ENCODE data around the gene TRAF6.

The TRAF6 gene

GRCh38 chr11:36451045-36451444 is 59.0 kb downstream of the TRAF6 start:
- no peak overlapping the region for H3K27ac ChIP-seq

DNA sequence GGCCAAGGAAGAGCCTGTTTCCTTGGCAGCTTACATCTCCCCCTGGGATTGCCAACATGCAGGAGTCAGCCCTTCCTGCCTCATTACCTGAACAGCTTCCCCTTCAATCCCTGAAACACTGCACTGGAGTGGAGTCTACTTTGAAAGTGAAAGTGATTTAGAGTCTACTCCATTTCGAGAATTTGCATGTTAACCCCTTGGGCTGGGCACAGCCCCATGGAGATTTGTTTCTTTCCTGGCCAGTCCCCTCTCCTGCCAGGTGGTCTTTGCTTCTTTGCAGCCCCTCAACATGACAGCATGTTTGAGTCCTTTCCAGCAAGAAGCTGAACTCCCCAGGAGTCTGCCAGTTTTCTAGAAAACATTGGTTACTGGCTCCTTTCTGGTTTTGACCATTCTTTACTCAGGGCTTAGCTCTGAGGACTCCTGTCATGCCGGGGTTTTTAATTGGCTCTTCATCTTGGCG is 59.9 kb downstream of the TRAF6 start:
- no peak for TF ChIP-seq CTCF (conservative IDR thresholded peaks at IDR 0.05)
- H3K27ac ChIP-seq, result no peak overlapping the region

More at GRCh38 chr11:36451045-36451444, 59.0 kb downstream of the TRAF6 start:
- TF ChIP-seq CTCF (conservative IDR thresholded peaks at IDR 0.05), result no peak

- no peak overlapping the region for H3K27ac ChIP-seq
- TF ChIP-seq CTCF (conservative IDR thresholded peaks at IDR 0.05), result no peak
Observed at GRCh38 chr11:36449561-36450096, 60.4 kb downstream of the TRAF6 start.

DNA sequence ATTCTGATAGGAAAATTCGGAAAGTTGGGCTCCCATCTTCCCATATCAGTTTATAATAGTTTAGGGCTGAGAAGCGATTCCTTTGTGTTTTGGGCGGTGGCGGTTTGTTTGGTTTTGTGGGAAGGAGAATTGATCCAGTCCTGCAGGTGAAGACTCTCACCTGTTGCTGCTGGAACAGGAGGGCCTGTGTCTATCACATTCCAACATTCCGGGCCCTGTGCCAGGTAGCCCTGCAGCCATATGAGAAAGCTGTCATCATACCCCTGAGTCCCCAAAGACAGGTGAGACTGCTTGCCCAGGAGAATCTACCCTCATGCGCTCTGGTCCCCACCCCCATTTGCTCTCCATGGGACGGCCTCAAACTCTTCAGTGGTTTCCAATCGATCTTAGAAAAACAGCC is 62.1 kb downstream of the TRAF6 start:
- no peak for TF ChIP-seq CTCF (conservative IDR thresholded peaks at IDR 0.05)

DNA sequence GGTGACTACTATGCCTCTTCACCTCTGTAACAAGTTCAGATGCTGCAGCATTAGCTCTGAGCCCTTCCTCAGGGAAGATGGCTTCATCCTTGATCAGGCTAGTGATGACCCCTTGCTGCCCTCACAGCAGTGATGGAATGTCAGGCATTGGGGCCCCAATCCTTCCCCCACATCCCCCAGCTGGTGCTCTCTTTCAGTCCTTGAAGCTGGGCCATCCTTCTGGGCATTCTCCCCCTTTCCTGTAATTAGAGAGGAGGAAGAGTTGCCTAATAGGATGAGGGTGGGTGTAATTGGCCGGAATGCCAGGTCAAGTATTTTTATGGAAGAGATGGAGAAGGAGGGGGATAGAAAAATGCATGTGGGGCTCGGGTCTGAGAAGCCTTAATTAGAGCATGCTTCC is 62.6 kb downstream of the TRAF6 start:
- no peak overlapping the region for H3K27ac ChIP-seq
- TF ChIP-seq CTCF (conservative IDR thresholded peaks at IDR 0.05), result no peak

More for the DNA sequence above, 62.1 kb downstream of the TRAF6 start:
- H3K27ac ChIP-seq, result no peak overlapping the region

DNA sequence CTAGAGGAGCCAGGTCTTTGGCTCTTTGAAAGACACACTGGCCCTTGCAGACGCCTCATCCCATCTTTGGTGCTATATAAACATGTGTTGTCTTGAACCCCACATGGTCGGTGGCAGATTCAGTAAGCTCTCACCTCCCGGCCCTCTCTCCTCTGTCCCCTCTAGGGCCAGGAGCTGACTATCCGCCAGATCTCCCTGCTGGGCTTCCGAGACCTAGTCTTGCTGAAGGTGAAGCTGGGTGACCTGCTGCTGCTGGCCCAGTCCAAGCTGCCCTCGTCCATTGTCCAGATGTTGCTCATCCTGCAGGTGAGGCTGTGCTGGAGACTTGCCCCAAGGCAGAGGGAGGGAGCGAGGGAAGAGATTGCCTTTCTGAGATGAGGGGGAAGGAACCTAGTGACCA is 63.9 kb downstream of the TRAF6 start:
- no peak overlapping the region for H3K27ac ChIP-seq
- no peak for TF ChIP-seq CTCF (conservative IDR thresholded peaks at IDR 0.05)

- no peak for TF ChIP-seq CTCF (conservative IDR thresholded peaks at IDR 0.05)
- no peak overlapping the region for H3K27ac ChIP-seq
Observed at GRCh38 chr11:36443661-36444060, 66.4 kb downstream of the TRAF6 start.

Measured in VCaP (cell line).